ENCODE measurements around the gene EMC8.

The EMC8 gene

DNA sequence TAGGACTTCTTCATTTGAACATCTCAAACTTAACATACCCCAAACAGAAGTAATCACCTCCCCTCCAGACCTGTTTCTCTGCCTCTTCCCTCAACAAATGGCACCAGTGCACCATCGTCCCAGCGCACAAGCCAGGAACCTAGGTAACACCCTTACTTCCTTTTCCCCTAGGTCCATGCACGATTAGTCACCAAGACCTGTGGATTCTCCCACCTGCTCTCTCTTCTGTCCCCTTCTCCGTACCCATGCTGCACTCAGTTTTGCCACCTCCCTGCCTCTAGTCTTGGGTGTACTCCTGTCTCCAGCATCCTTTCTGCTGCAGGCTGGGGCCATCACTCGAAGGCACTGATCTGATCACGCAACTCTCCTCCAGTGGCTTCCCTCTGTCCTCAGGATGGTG lies 3.2 kb downstream of the EMC8 start:
- ChIA-PET CTCF (no interaction called here), POLR2A (no interaction called here)
- no peak for DNase-seq (ENCODE audit: extremely low spot score)
- TF ChIP-seq BHLHE40 (IDR thresholded peaks at IDR 0.05; ENCODE audit: borderline replicate concordance) (no peak), FOXM1 (IDR thresholded peaks at IDR 0.05; ENCODE audit: borderline replicate concordance) (no peak), NFRKB (IDR thresholded peaks at IDR 0.05) (no peak), SUZ12 (IDR thresholded peaks at IDR 0.05) (no peak), ZNF384 (IDR thresholded peaks at IDR 0.05) (no peak), FOXA1 (IDR thresholded peaks at IDR 0.05) (no peak), L3MBTL2 (conservative IDR thresholded peaks at IDR 0.05) (no peak), ELF4 (IDR thresholded peaks at IDR 0.05) (no peak), TARDBP (IDR thresholded peaks at IDR 0.05) (no peak), HDGF (IDR thresholded peaks at IDR 0.05; ENCODE audit: borderline replicate concordance) (no peak), FOXK2 (IDR thresholded peaks at IDR 0.05) (no peak), LEF1 (IDR thresholded peaks at IDR 0.05; ENCODE audit: borderline replicate concordance) (no peak), ARNT (IDR thresholded peaks at IDR 0.05) (no peak), SP1 (IDR thresholded peaks at IDR 0.05) (no peak)

- ChIA-PET CTCF (no interaction called here), POLR2A (no interaction called here)
- DNase-seq (ENCODE audit: extremely low spot score), result no peak
These were observed 4.6 kb downstream of the EMC8 start for GRCh38 chr16:85794696-85795095.

DNA sequence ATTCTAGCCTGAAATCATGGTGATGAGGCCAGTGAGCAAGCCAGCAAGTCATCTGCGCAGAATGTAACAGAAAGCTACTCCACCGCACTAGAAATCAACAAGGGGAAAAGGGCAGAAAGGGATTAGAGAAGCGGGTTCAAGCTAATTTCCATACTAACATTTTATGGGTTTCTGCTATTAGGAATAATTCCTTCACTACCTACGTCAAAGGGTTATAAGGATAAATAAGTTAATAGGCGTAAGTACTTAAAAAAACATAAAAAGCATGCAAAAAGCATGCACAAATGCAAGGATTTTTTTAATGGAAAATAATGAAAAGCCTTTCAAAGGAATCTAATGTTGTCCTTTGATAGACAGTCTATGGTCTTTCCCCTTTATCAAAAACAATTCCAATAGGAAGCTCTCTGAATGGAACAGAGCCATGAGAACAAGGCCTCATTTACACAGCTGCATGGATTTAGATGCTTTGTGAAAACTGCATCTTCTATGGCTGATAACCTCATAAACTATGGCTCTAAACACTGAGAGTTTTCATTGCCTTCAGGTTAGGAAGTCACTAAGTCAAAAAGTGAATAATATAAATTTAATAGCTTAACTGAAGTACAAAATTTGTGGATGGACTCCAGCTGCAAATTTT lies 5.6 kb downstream of the EMC8 start:
- TF ChIP-seq LEF1 (IDR thresholded peaks at IDR 0.05; ENCODE audit: borderline replicate concordance) (no peak), L3MBTL2 (conservative IDR thresholded peaks at IDR 0.05) (no peak), ELF4 (IDR thresholded peaks at IDR 0.05) (no peak), NFRKB (IDR thresholded peaks at IDR 0.05) (no peak), SP1 (IDR thresholded peaks at IDR 0.05) (no peak), TARDBP (IDR thresholded peaks at IDR 0.05) (no peak), HDGF (IDR thresholded peaks at IDR 0.05; ENCODE audit: borderline replicate concordance) (no peak), FOXA1 (IDR thresholded peaks at IDR 0.05) (no peak), CTBP1 (IDR thresholded peaks at IDR 0.05; ENCODE audit: borderline replicate concordance) (no peak), BHLHE40 (IDR thresholded peaks at IDR 0.05; ENCODE audit: borderline replicate concordance) (no peak), FOXM1 (IDR thresholded peaks at IDR 0.05; ENCODE audit: borderline replicate concordance) (no peak), ARNT (IDR thresholded peaks at IDR 0.05) (no peak), SUZ12 (IDR thresholded peaks at IDR 0.05) (no peak), FOXK2 (IDR thresholded peaks at IDR 0.05) (no peak), ZNF384 (IDR thresholded peaks at IDR 0.05) (no peak)
- TF ChIP-seq, protein P1, sequence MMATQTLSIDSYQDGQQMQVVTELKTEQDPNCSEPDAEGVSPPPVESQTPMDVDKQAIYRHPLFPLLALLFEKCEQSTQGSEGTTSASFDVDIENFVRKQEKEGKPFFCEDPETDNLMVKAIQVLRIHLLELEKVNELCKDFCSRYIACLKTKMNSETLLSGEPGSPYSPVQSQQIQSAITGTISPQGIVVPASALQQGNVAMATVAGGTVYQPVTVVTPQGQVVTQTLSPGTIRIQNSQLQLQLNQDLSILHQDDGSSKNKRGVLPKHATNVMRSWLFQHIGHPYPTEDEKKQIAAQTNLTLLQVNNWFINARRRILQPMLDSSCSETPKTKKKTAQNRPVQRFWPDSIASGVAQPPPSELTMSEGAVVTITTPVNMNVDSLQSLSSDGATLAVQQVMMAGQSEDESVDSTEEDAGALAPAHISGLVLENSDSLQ (IDR thresholded peaks at IDR 0.05), result no peak
- DNase-seq (ENCODE audit: extremely low spot score), result no peak
- CTCF ChIA-PET, result no interaction called here
- POLR2A ChIA-PET, result no interaction called here

More at GRCh38 chr16:85794696-85795095, 4.6 kb downstream of the EMC8 start:
- TF ChIP-seq TARDBP (IDR thresholded peaks at IDR 0.05), result no peak
- TF ChIP-seq LEF1 (IDR thresholded peaks at IDR 0.05; ENCODE audit: borderline replicate concordance), result no peak
- no peak for TF ChIP-seq FOXK2 (IDR thresholded peaks at IDR 0.05)
- no peak for TF ChIP-seq HDGF (IDR thresholded peaks at IDR 0.05; ENCODE audit: borderline replicate concordance)
- no peak for TF ChIP-seq SUZ12 (IDR thresholded peaks at IDR 0.05)
- TF ChIP-seq FOXA1 (IDR thresholded peaks at IDR 0.05), result no peak
- TF ChIP-seq ELF4 (IDR thresholded peaks at IDR 0.05), result no peak
- TF ChIP-seq ZNF384 (IDR thresholded peaks at IDR 0.05), result no peak
- no peak for TF ChIP-seq BHLHE40 (IDR thresholded peaks at IDR 0.05; ENCODE audit: borderline replicate concordance)
- no peak for TF ChIP-seq CTBP1 (IDR thresholded peaks at IDR 0.05; ENCODE audit: borderline replicate concordance)
- no peak for TF ChIP-seq L3MBTL2 (conservative IDR thresholded peaks at IDR 0.05)
- TF ChIP-seq, protein P1 (IDR thresholded peaks at IDR 0.05), result no peak
- no peak for TF ChIP-seq NFRKB (IDR thresholded peaks at IDR 0.05)
- no peak for TF ChIP-seq SP1 (IDR thresholded peaks at IDR 0.05)
- TF ChIP-seq ARNT (IDR thresholded peaks at IDR 0.05), result no peak
- no peak for TF ChIP-seq FOXM1 (IDR thresholded peaks at IDR 0.05; ENCODE audit: borderline replicate concordance)

- TF ChIP-seq CTBP1 (IDR thresholded peaks at IDR 0.05; ENCODE audit: borderline replicate concordance) (no peak), BHLHE40 (IDR thresholded peaks at IDR 0.05; ENCODE audit: borderline replicate concordance) (no peak), LEF1 (IDR thresholded peaks at IDR 0.05; ENCODE audit: borderline replicate concordance) (no peak), ZNF384 (IDR thresholded peaks at IDR 0.05) (no peak), NFRKB (IDR thresholded peaks at IDR 0.05) (no peak), ARNT (IDR thresholded peaks at IDR 0.05) (no peak)
- ChIA-PET POLR2A (no interaction called here), CTCF (interaction anchor here (0.7 kb wide), 1 partner anchor 52 kb away, joined by 3 read pairs; no protein-coding TSS in a partner anchor)
- no peak for DNase-seq (ENCODE audit: extremely low spot score)
These were observed 9.6 kb downstream of the EMC8 start for GRCh38 chr16:85789773-85790172.

DNA sequence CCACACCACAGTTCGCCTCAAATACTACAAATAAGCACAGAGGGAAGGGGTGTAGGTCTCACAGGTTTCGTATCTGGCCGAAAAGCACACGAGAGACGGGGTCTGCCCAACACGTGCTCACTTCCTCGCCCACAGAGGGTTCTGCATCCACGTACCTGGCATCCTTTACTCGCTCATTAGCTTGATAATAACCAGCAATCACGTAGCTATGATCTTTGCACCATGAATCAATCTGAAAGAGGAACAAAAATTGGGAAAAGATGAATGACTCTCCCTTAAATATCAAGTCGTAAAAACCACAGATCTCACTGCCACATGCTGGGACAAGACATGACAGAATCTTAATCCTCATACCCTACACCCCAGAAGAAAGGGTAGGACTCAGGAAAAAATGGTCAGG lies 10.5 kb downstream of the EMC8 start:
- ChIA-PET POLR2A (no interaction called here), CTCF (no interaction called here)
- DNase-seq (ENCODE audit: extremely low spot score), result no peak
- no peak for TF ChIP-seq L3MBTL2 (conservative IDR thresholded peaks at IDR 0.05)
- TF ChIP-seq HDGF (IDR thresholded peaks at IDR 0.05; ENCODE audit: borderline replicate concordance), result no peak
- TF ChIP-seq ZNF384 (IDR thresholded peaks at IDR 0.05), result no peak
- TF ChIP-seq BHLHE40 (IDR thresholded peaks at IDR 0.05; ENCODE audit: borderline replicate concordance), result no peak
- TF ChIP-seq LEF1 (IDR thresholded peaks at IDR 0.05; ENCODE audit: borderline replicate concordance), result no peak
- no peak for TF ChIP-seq FOXA1 (IDR thresholded peaks at IDR 0.05)

GRCh38 chr16:85785927-85786326 lies 13.4 kb downstream of the EMC8 start:
- DNase-seq (ENCODE audit: extremely low spot score), result no peak
- ChIA-PET POLR2A (interaction anchor here (1.2 kb wide), 1 partner anchor 14 kb away, joined by 4 read pairs; no protein-coding TSS in a partner anchor), CTCF (interaction anchor here (1.0 kb wide), 1 partner anchor 67 kb away, joined by 3 read pairs; no protein-coding TSS in a partner anchor)
- TF ChIP-seq NFRKB (IDR thresholded peaks at IDR 0.05) (no peak), BHLHE40 (IDR thresholded peaks at IDR 0.05; ENCODE audit: borderline replicate concordance) (no peak), ARNT (IDR thresholded peaks at IDR 0.05) (no peak), ZNF384 (IDR thresholded peaks at IDR 0.05) (no peak), LEF1 (IDR thresholded peaks at IDR 0.05; ENCODE audit: borderline replicate concordance) (no peak), FOXA1 (IDR thresholded peaks at IDR 0.05) (no peak), L3MBTL2 (conservative IDR thresholded peaks at IDR 0.05) (no peak)
